GM18499 (cell line): ENCODE results near the gene CCDC50.

Source experiments
- ATAC-seq: cut with Tn5 transposase; IDR thresholded peaks from one replicate; pipeline ENCODE4 v1.9.1; 2021; ENCODE audit warnings: moderate number of reproducible peaks; ENCODE audit not compliant: insufficient read depth, unreplicated experiment

The CCDC50 gene

GRCh38 chr3:191314109-191314728 is 15.0 kb upstream of the CCDC50 start:
- ATAC-seq, result no peak

- no peak for ATAC-seq
Measured at GRCh38 chr3:191316876-191317603, 12.2 kb upstream of the CCDC50 start.

- no peak for ATAC-seq
Measured at GRCh38 chr3:191320316-191320715, 8.9 kb upstream of the CCDC50 start.

- no peak for ATAC-seq
Measured at GRCh38 chr3:191321019-191321767, 8.0 kb upstream of the CCDC50 start.

GRCh38 chr3:191324936-191325335 is 4.3 kb upstream of the CCDC50 start:
- ATAC-seq, result no peak

GRCh38 chr3:191327526-191327925 is 1.7 kb upstream of the CCDC50 start:
- no peak for ATAC-seq

GRCh38 chr3:191328383-191328961 is 722 bp upstream of the CCDC50 start:
- ATAC-seq, result peak; percentile 7

GRCh38 chr3:191329654-191330529 is 698 bp downstream of the CCDC50 start, which contains the start of gene UTS2B:
Gene UTS2B (minus strand): TSS chr3:191330526. CDS start chr3:191282189, 48,337 bp downstream.
- peak; percentile 6 for ATAC-seq

- ATAC-seq, result no peak
Measured at GRCh38 chr3:191330530-191331048, 1.4 kb downstream of the CCDC50 start.

GRCh38 chr3:191331388-191331787 is 2.2 kb downstream of the CCDC50 start:
- ATAC-seq, result no peak

- ATAC-seq, result no peak
Measured at GRCh38 chr3:191333298-191333880, 4.2 kb downstream of the CCDC50 start.

GRCh38 chr3:191334346-191334893 is 5.2 kb downstream of the CCDC50 start:
- no peak for ATAC-seq

- ATAC-seq, result no peak
Measured at GRCh38 chr3:191336833-191337232, 7.6 kb downstream of the CCDC50 start.

- no peak for ATAC-seq
Measured at GRCh38 chr3:191338177-191338488, 8.9 kb downstream of the CCDC50 start.

- ATAC-seq, result no peak
Measured at GRCh38 chr3:191339316-191339917, 10.2 kb downstream of the CCDC50 start.

- ATAC-seq, result no peak
Measured at GRCh38 chr3:191340351-191340750, 11.2 kb downstream of the CCDC50 start.

- ATAC-seq, result no peak
Measured at GRCh38 chr3:191340966-191341365, 11.8 kb downstream of the CCDC50 start.

GRCh38 chr3:191342006-191342405 is 12.8 kb downstream of the CCDC50 start:
- no peak for ATAC-seq

GRCh38 chr3:191342411-191342810 is 13.2 kb downstream of the CCDC50 start:
- no peak for ATAC-seq
